Measurements from ENCODE around the gene AAMDC. TPM values are rescaled to one million over a fixed set of nuclear protein-coding genes. Genes with fewer than 3 reads are reported as not detected.
"Not testable (repeated sequence)": the region's sequence is repeated elsewhere in the genome, so short reads cannot be mapped to it uniquely, and the experiment has no call there.

Gene AAMDC
- total RNA-seq, 1 experiment from 2014 or later: 11.7 TPM

- intact Hi-C loops (cut with micrococcal nuclease; ENCODE audit: unreplicated experiment): no loop called here
- H3K27me3 Mint-ChIP-seq (ENCODE audit: unreplicated experiment): no peaks in the 10 kb centered on the region
- DNase-seq: no peak
- H3K36me3 Mint-ChIP-seq (ENCODE audit: insufficient read depth, unreplicated experiment): peaks cover 16% of the 10 kb centered on the region
- H3K4me1 Mint-ChIP-seq (ENCODE audit: low read depth, unreplicated experiment): no peaks in the 10 kb centered on the region
- no peak overlapping the region for H3K27ac Mint-ChIP-seq (ENCODE audit: unreplicated experiment)
- TF ChIP-seq CTCF (IDR thresholded peaks at IDR 0.05; ENCODE audit: unreplicated experiment): no peak
- CTCF ChIA-PET: no interaction called here
- no peaks in the 10 kb centered on the region for H3K9me3 Mint-ChIP-seq (ENCODE audit: low read depth, unreplicated experiment)
- BruUV-seq (replicated peaks): no TSS peak
- H3K4me3 Mint-ChIP-seq (ENCODE audit: low read depth, unreplicated experiment): no peak overlapping the region
Measured at GRCh38 chr11:77886401-77886800, 65.5 kb downstream of the AAMDC start.

DNA sequence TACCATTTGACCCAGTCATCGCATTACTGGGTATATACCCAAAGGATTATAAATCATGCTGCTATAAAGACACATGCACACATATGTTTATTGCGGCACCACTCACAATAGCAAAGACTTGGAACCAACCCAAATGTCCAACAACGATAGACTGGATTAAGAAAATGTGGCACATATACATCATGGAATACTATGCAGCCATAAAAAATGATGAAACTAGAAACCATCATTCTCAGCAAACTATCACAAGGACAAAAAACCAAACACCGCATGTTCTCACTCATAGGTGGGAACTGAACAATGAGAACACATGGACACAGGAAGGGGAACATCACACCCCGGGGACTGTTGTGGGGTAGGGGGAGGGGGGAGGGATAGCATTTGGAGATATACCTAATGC, 68.1 kb downstream of the AAMDC start:
- DNase-seq; BruUV-seq (replicated peaks); CTCF ChIA-PET; H3K27ac Mint-ChIP-seq (ENCODE audit: unreplicated experiment); H3K4me3 Mint-ChIP-seq (ENCODE audit: low read depth, unreplicated experiment); H3K4me1 Mint-ChIP-seq (ENCODE audit: low read depth, unreplicated experiment); H3K9me3 Mint-ChIP-seq (ENCODE audit: low read depth, unreplicated experiment); intact Hi-C loops (cut with micrococcal nuclease; ENCODE audit: unreplicated experiment); H3K27me3 Mint-ChIP-seq (ENCODE audit: unreplicated experiment): not testable (repeated sequence)
- peaks cover 16% of the 10 kb centered on the region for H3K36me3 Mint-ChIP-seq (ENCODE audit: insufficient read depth, unreplicated experiment)

DNA sequence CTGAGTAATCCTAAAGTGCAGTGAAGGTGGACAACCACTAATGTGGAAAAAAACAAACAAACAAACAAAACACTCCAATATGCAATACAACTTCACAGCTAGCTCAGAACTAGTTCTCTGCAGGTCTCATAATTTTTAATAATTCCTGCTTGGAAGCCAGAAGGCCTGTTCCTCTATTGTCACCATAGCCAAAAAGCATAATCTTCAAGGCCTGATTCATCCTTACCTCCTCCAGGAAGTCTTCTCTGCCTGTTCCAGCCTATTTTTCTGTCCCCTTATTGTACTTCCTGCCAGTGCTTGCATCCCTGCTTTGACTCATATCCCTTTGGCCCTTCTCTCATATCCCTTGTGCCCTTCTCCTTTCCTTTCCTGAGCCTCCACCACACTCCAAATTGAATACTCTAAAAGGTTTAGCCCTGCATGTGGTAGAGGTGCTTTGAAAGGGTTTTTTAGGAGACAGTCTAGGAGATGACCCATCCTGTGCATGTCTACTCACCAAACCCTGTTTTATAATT, 69.2 kb downstream of the AAMDC start:
- H3K27me3 Mint-ChIP-seq (ENCODE audit: unreplicated experiment); H3K9me3 Mint-ChIP-seq (ENCODE audit: low read depth, unreplicated experiment); H3K4me1 Mint-ChIP-seq (ENCODE audit: low read depth, unreplicated experiment); H3K4me3 Mint-ChIP-seq (ENCODE audit: low read depth, unreplicated experiment); intact Hi-C loops (cut with micrococcal nuclease; ENCODE audit: unreplicated experiment); DNase-seq; CTCF ChIA-PET; H3K27ac Mint-ChIP-seq (ENCODE audit: unreplicated experiment); BruUV-seq (replicated peaks): not testable (repeated sequence)
- H3K36me3 Mint-ChIP-seq (ENCODE audit: insufficient read depth, unreplicated experiment): peaks cover 16% of the 10 kb centered on the region

DNA sequence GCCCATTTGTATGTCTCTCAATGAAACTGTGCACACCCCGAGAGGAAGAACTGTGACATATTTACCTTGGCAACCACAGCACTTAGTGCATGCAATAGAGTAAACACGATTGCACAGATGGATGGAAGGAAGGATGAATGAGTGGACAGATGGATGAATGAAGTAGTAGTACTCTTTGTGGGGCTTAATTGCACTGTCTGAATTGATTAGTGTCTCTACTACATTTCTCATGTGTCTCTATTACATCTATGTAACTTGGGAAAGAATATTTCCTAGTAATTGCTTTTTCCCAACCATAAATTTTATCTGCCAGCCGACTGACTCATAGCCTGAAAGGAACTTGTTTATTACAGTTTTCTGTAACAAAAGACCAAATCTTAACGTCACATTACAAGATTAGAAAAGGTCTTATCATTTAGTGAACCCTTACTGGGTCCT, 69.7 kb downstream of the AAMDC start:
- intact Hi-C loops (cut with micrococcal nuclease; ENCODE audit: unreplicated experiment); H3K27ac Mint-ChIP-seq (ENCODE audit: unreplicated experiment); CTCF ChIA-PET: not testable (repeated sequence)

DNA sequence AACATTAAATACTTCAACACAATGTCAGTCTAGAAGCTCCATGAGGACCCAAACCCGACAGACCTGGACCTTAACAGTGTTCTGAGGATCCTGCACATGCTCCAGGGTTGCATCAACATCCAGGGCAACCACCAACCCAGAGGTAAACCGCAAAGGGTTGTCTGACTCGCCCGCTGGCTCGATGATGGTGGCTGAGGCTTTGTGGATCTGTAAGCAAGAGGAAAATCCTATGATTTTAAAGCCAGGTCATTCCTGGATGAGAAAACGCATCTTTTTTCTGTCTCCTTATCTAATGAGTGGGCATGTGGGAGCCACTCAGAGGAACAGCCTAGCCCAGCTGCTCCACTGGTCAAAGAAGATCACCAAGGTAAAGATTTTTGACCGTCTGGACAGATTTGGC, 70.3 kb downstream of the AAMDC start:
- H3K4me3 Mint-ChIP-seq (ENCODE audit: low read depth, unreplicated experiment); intact Hi-C loops (cut with micrococcal nuclease; ENCODE audit: unreplicated experiment); DNase-seq; H3K4me1 Mint-ChIP-seq (ENCODE audit: low read depth, unreplicated experiment); BruUV-seq (replicated peaks); H3K27ac Mint-ChIP-seq (ENCODE audit: unreplicated experiment); H3K36me3 Mint-ChIP-seq (ENCODE audit: insufficient read depth, unreplicated experiment); H3K9me3 Mint-ChIP-seq (ENCODE audit: low read depth, unreplicated experiment); CTCF ChIA-PET; H3K27me3 Mint-ChIP-seq (ENCODE audit: unreplicated experiment): not testable (repeated sequence)

More for the DNA sequence above, 69.7 kb downstream of the AAMDC start:
- not testable (repeated sequence) for H3K4me1 Mint-ChIP-seq (ENCODE audit: low read depth, unreplicated experiment); H3K4me3 Mint-ChIP-seq (ENCODE audit: low read depth, unreplicated experiment); H3K9me3 Mint-ChIP-seq (ENCODE audit: low read depth, unreplicated experiment); H3K27me3 Mint-ChIP-seq (ENCODE audit: unreplicated experiment); BruUV-seq (replicated peaks); DNase-seq
- H3K36me3 Mint-ChIP-seq (ENCODE audit: insufficient read depth, unreplicated experiment): peaks cover 12% of the 10 kb centered on the region

- H3K36me3 Mint-ChIP-seq (ENCODE audit: insufficient read depth, unreplicated experiment); H3K4me1 Mint-ChIP-seq (ENCODE audit: low read depth, unreplicated experiment); CTCF ChIA-PET; H3K9me3 Mint-ChIP-seq (ENCODE audit: low read depth, unreplicated experiment); H3K27me3 Mint-ChIP-seq (ENCODE audit: unreplicated experiment); BruUV-seq (replicated peaks); DNase-seq; intact Hi-C loops (cut with micrococcal nuclease; ENCODE audit: unreplicated experiment); H3K27ac Mint-ChIP-seq (ENCODE audit: unreplicated experiment); H3K4me3 Mint-ChIP-seq (ENCODE audit: low read depth, unreplicated experiment): not testable (repeated sequence)
Measured at GRCh38 chr11:77891703-77892102, 70.8 kb downstream of the AAMDC start.

GRCh38 chr11:77894949-77895348, 74.0 kb downstream of the AAMDC start:
- H3K4me3 Mint-ChIP-seq (ENCODE audit: low read depth, unreplicated experiment); DNase-seq; H3K4me1 Mint-ChIP-seq (ENCODE audit: low read depth, unreplicated experiment); CTCF ChIA-PET; BruUV-seq (replicated peaks); H3K27me3 Mint-ChIP-seq (ENCODE audit: unreplicated experiment); H3K9me3 Mint-ChIP-seq (ENCODE audit: low read depth, unreplicated experiment); H3K27ac Mint-ChIP-seq (ENCODE audit: unreplicated experiment); intact Hi-C loops (cut with micrococcal nuclease; ENCODE audit: unreplicated experiment); H3K36me3 Mint-ChIP-seq (ENCODE audit: insufficient read depth, unreplicated experiment): not testable (repeated sequence)
